Stimulated activated CD8-positive, alpha-beta memory T cell treated with anti-CD3 and anti-CD28 coated beads, Interleukin-4, amount 100 ng/mL, for 1 hour (primary cell): Measurements from ENCODE around the gene GJA4.
A peak's percentile ranks its signal among the peaks of the same experiment; 100 is the strongest.
"Not testable (repeated sequence)": the region's sequence is repeated elsewhere in the genome, so short reads cannot be mapped to it uniquely, and the experiment has no call there.

Experiments used
- DNase-seq, 2 donors: peaks; one replicate each; pipeline ENCODE4 v3.0.0-alpha.2; 2020; ENCODE audit warnings: low read depth in 2 of 2, low spot score in 1 of 2

The GJA4 gene

DNA sequence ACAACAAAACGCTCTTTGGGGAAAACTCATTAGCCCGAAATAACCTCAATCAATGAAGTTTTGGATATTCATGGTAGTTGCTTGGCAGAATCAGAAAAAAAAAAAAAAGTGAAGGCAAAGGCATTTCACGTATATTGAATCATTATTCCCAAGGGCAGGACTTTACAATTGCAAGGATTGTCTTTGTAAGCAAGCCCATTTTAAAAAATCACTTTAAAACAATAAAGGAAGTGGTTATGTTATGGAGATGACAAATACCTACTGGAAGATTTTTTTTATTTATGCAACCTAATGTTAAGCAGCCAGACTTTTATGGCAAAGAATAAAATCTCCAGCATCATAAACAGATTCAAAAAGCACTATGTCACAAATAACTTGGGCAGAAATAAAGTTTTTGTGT, 23.9 kb upstream of the GJA4 start:
- no peak for DNase-seq

DNA sequence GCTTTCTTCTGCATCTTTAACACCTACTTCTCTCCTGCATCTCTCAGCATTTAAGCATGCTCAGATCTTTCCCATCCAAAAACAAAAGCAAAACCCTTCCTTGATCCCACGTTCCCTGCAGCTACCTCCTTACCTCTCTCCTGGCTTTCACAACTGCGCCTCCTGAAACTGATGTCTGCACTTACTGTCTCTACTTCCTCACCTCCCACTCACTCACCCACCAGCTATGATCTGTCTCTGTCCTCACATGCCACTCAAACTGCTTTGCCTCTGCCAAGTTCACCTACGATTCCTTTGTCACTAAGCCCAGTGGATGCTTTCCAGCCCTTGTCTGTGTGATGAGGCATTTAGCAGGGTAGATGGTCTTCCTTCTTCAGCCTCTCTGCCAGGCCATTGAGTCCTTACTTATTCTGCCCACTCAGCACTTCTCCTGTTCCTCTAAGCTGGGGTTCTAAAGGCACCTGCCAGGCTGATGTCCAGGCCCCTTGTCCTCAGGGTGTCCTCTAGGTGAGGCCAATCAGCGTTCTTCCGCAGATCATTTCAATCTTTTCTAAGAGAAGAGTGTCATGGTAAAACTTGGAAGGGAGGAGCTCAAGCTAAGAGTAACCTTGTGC, 21.8 kb upstream of the GJA4 start:
- DNase-seq = no peak

DNA sequence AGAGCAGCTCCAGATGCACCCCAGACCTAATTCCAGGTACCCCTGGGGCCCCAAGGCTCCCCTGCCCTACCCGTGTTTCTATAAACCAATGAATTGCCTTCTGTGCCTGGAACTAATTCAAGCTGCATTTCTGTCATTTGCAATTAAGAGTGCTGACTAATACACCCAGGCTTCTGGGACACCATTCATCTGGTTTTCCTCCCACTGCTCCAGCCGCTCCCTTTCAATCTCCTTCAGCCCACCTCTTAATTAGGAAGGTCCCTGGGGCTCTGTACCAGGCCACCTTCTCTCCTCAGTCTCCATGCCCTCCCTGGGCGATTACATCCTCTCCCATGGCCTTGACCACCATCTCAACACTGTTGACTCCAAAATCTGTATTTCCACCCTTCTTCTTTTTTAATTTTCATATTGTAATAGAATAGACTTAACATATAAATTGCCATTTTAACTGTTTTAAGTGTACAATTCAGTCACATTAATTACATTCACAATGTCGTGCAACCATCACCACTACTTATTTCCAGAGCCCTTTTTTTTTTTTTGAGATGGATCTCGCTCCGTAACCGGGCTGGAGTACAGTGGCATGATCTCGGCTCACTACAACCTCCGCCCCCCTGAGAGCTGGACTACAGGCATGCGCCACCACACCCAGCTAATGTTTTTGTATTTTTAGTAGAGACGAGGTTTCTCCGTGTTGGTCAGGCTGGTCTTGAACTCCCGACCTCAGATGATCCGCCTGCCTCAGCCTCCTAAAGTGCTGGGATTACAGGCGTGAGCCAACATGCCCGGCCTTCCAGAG, 21.0 kb upstream of the GJA4 start:
- no peak for DNase-seq

DNA sequence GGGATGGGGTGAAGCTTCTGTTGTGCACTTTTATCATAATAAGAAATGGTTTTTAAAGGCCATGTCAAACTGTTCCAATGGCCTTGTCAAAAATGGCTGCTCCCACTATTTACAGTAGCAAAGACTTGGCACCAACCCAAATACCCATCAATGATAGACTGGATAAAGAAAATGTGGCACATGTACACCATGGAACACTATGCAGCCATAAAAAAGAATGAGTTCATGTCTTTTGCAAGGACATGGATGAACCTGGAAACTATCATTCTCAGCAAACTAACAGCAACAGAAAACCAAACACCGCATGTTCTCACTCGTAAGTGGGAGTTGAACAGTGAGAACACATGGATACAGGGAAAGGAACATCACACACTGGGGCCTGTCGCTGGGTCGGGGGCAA, 19.7 kb upstream of the GJA4 start:
- not testable (repeated sequence) for DNase-seq

GRCh38 chr1:34774957-34775356, 17.8 kb upstream of the GJA4 start:
- DNase-seq = no peak

DNA sequence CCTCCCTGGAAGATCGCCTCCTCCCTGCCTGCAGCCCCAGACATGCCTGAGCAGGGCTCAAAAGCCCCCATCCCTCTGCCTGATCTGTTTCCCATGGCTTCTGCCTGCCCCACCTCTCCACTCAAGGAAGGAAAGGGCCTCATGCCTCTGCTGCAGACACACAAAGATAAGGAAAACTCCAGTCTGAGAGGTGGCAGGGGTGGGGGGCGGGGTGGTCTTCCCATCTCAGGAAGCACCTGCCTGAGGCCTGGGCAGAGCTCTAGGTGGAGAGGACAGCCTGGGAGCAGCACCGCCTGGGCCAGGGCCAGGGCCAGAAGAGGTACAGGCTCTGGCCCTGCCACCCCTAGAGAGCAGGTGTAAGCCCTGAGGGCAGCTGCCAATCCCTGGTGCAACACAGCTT, 15.9 kb upstream of the GJA4 start:
- DNase-seq = no peak

DNA sequence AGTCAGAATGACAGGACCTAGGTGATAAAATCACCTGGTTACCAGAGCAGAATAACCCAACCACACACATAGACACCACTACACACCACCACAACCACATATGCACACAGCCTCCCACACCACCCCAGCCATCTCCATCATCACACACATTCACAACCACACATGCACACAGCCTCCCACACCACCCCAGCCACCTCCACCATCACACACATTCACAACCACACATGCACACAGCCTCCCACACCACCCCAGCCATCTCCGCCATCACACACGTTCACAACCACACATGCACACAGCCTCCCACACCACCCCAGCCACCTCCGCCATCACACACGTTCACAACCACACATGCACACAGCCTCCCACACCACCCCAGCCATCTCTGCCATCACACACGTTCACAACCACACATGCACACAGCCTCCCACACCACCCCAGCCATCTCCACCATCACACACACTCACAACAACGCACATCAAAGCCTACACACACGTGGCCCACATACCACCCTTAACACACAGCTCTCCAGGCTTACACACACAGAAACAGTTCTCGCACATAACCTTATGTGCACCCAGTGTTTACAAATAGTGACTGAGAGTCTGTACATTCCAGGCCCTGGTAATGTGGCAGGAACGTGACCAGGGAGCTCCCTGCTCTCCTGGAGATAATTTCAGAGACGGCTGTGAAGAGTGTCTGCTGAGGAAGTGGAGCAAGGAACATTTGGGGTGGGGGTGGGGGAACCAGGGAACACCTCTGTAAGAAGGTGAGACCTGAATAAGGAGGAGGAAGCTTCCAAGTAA, 15.1 kb upstream of the GJA4 start:
- DNase-seq = no peak

GRCh38 chr1:34778381-34778780, 14.4 kb upstream of the GJA4 start:
- DNase-seq = no peak

DNA sequence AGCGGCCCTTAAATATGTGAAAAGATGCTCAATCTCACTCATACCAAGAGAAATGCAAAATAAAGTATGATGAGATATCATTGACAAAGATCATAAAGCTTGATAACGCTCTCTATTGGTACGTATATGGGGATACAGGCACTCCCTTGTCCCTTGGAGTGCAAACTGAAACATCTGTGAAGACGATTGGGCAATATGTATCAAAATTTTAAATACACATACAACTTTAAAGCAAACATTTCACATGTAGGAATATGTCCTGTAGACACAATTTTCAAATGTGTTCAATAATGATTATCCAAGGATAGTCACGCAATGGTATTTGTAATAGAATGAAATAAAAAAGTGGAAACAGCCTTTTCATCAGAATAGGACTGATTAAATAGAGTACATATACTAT, 13.8 kb upstream of the GJA4 start:
- DNase-seq = no peak

DNA sequence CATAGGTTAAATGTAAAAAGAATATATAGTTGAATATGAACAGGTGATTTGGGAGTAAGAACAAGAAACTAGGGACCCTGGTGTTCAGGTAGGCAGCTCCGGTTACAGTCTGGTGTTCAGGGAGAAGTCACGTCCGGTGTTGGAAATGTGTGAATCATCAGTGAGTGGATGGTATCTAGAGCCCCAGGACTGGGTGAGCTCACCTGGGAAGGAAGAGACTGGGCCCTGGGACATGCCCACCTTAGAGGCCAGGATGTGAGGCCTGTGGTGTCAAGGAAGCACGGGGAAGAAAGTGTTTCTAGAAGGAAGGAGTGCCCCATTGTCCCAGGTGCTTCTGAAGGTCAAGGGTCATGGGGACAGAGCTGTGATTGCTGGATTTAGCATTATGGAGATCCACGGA, 13.3 kb upstream of the GJA4 start:
- no peak for DNase-seq

DNA sequence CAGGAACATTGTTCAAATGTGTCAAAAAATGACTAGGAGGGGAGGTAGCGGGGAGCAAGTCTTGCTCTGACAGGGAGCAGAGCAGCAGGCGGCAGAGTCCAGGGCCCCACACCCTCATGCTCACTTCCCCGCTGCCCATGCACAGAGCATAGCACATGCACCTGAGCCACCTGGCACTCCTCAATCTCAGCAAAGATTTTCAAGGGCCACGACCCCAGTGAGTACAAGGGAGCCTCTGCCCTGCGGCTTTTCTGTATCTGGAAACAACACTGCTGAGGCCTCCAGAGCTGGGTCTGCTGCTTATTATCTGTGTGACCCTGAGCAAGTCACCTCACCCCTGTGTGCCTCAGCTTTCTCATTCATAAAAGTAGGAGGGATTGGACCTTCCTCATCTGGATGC, 12.8 kb upstream of the GJA4 start:
- no peak for DNase-seq

GRCh38 chr1:34780528-34780927, 12.3 kb upstream of the GJA4 start:
- DNase-seq = no peak

DNA sequence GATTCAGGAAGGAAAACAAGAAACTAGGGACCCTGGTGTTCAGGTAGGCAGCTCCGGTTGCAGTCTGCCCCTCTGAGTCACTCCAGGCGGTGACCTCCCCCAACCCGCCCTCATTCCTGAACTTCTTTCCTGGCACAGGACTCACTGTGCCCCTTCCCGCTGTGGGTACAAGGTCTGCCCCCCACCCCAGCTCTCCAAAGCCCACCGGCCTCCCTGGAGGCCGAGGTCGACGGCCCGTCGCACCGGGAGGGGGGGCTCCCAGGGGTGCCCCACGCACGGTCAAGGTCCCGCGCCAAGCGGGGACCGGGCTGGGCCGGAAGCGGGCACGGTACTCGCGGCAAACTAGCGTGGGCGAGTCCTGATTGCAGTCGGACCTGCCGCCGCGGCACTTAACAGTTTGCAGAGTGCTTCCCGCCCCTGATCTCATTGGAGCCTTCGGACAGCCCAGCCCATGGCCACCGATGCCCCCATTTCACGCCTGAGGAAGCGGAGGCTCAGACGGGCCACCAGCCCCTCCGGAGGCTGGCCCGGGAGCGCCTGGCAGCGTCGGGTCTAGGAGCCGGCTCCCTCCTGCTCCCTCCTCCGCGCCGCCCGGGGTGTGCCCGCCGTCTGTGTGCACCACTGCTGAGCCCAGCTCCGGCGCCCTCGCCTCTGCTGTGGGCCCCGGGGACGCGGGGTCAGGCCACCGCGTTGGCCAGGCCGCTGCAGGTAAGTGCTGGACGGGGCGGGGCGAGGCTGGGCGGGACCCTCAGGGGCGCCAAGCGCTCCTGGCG, 11.5 kb upstream of the GJA4 start, which contains the start of gene GJB3:
Gene GJB3 (plus strand): TSS at position 144 of the 773 bp plus-strand sequence. CDS start 3,549 bp downstream, outside the sequence.
- no peak for DNase-seq

DNA sequence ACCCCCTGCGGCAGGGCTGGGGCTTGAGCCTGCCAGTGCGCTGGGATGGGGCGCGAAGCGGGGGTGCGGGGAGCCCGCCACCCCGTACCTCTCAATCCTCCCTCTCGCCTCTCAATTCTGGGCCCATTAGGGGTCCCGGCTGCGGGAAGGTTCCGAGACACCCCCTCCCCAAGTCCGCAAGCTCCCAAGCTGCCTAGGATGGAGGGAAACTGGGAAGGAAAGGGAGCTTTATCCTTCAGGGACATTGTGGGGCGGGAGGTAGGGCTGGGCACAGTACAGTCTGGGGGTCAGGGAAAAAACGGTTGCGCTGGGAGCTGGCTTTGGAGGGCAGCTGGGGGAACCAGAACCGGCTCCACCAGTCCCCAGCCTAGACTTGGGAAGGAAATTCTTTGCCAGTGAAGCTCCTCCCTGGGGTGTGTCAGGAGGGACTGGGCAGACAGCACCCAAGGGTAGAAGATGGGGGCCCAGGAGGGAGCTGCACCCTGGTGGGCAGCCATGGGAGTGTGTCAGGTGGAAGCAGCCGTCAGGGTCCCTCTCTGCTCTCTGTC, 10.9 kb upstream of the GJA4 start:
- no peak for DNase-seq

DNA sequence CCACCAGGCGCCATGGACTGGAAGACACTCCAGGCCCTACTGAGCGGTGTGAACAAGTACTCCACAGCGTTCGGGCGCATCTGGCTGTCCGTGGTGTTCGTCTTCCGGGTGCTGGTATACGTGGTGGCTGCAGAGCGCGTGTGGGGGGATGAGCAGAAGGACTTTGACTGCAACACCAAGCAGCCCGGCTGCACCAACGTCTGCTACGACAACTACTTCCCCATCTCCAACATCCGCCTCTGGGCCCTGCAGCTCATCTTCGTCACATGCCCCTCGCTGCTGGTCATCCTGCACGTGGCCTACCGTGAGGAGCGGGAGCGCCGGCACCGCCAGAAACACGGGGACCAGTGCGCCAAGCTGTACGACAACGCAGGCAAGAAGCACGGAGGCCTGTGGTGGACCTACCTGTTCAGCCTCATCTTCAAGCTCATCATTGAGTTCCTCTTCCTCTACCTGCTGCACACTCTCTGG, 8.0 kb upstream of the GJA4 start:
- no peak for DNase-seq

GRCh38 chr1:34785231-34785874, 7.4 kb upstream of the GJA4 start:
- no peak for DNase-seq

DNA sequence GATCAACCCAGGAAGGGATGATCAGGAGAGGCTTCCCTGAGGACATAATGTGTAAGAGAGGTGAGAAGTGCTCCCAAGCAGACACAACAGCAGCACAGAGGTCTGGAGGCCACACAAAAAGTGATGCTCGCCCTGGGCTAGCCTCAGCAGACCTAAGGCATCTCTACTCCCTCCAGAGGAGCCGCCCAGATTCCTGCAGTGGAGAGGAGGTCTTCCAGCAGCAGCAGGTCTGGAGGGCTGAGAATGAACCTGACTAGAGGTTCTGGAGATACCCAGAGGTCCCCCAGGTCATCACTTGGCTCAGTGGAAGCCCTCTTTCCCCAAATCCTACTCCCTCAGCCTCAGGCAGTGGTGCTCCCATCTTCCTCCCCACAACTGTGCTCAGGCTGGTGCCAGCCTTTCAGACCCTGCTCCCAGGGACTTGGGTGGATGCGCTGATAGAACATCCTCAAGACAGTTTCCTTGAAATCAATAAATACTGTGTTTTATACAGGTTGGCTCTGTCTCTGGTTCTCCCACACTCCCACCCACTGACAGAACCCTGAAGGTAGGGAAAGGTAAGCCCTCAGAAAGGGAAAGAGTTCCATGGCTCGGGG, 6.8 kb upstream of the GJA4 start:
- DNase-seq = no peak

DNA sequence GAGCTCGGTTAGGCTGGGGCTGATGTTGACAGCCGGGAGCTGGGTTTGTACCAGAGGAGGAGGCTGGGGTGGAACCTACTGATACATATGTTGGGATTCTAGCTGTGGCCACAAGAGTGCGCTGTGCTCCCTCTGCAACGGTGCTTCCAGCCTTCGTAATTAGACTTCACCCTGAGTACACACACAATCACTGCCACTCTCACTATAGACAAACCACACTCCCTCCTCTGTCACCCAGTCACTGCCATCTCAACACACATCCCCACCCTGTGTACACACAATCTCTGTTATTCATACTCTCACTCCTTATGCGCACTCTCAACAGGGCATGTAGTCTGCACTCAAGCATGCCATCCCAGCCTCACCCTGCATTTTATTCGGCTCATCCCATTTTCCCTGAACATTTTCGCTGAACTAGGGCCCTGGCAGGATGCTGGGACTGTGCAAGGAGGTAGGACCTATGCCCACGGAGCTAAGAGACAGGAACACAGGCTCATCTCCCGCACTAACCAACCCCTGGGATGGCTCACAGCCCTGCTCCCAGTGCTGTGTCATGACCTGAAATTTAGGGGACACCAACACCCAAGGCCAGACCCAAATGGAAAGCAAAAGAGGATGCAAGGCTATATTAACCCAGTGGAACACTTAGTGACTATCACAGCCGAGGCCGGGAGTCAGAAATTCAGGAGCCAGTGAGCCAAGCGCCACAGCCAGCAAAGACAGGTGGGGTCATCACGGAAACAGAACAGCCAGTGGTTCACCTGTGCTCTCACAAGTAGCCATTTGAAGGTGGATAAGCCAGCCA, 6.1 kb upstream of the GJA4 start:
- peak; percentile 9 to 31 for DNase-seq
